ENCODE data around the gene SKI.

Gene SKI

GRCh38 chr1:2354511-2355372 is 126.6 kb downstream of the SKI start:
- TF ChIP-seq CTCF (IDR thresholded peaks at IDR 0.05) = no peak
- no peak for DNase-seq (ENCODE audit: low spot score)
- Histone ChIP-seq H3K27ac (no peak overlapping the region), H3K4me3 (no peak overlapping the region)

- Histone ChIP-seq H3K27ac (no peak overlapping the region), H3K4me3 (no peak overlapping the region)
- no peak for DNase-seq (ENCODE audit: low spot score)
- no peak for TF ChIP-seq CTCF (IDR thresholded peaks at IDR 0.05)
Observed at GRCh38 chr1:2355373-2356261, 127.5 kb downstream of the SKI start.

- no peak for DNase-seq (ENCODE audit: low spot score)
- Histone ChIP-seq H3K27ac (no peak overlapping the region), H3K4me3 (no peak overlapping the region)
- no peak for TF ChIP-seq CTCF (IDR thresholded peaks at IDR 0.05)
Observed at GRCh38 chr1:2356401-2356800, 128.3 kb downstream of the SKI start.

- Histone ChIP-seq H3K4me3 (no peak overlapping the region), H3K27ac (no peak overlapping the region)
- TF ChIP-seq CTCF (IDR thresholded peaks at IDR 0.05) = no peak
- no peak for DNase-seq (ENCODE audit: low spot score)
Observed at GRCh38 chr1:2356911-2357845, 129.1 kb downstream of the SKI start.

- no peak for DNase-seq (ENCODE audit: low spot score)
- TF ChIP-seq CTCF (IDR thresholded peaks at IDR 0.05) = no peak
- H3K4me3 ChIP-seq = no peak overlapping the region
- no peak overlapping the region for H3K27ac ChIP-seq
Observed at GRCh38 chr1:2358072-2358471, 130.0 kb downstream of the SKI start.
